EL (cell line): Measurements from ENCODE around the gene GSN.

Experiments used
- DNase-seq: peaks from one replicate; pipeline ENCODE4 v3.0.0-alpha.2; 2016

Gene GSN

DNA sequence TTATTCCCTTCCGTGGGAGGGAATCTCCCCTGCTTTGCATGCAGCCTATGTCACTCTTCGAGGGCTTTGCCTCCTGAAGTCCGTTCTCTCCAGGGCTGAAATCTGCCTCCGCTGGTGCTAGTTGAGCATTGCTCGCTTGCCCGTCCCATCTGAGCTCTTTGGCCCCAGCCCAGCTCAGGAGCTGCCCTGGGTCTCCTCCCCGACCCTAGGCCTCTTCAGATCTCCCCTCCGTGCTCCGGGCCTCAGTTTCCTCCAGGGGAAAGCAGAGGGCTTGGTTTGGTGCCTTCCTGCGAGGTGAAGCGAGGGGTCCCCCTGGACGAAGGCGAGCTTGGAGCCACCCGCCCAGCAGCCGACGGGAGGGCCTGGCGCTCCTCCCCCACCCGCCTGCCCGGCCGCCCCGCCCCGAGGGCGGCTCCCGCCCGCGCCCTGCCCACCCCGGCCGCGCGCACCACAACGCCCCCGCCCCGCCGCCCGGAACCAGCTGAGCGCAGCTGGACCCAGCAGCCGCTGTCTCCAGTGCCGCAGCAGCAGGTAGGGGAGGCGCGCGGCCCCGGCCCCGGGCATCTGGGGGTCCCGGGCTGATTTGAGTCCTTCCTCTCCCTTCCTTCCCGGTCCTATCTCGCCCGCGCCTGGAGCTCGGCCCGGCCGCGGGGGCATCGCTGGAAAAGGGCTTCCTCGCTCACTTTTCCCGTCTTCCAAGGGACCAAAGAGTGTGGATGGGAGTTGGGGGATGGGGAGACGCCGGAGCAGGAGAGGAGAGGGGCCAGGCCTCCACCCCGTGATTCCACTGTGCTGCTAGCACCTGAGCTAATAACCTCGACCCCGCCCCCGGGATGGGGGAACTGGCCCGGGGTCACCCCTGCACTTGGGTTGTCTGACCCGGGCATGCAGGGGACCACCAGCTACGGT, at the start of gene GSN:
Gene GSN (plus strand): TSS at position 474 of the 909 bp plus-strand sequence. CDS start 33,810 bp downstream, outside the sequence.
- peak; percentile 68 for DNase-seq

GRCh38 chr9:121218357-121219027, 49.5 kb upstream of the GSN start:
- DNase-seq, result no peak

- no peak for DNase-seq
Measured at GRCh38 chr9:121219530-121219929, 48.4 kb upstream of the GSN start.

GRCh38 chr9:121220996-121221663, 46.8 kb upstream of the GSN start:
- DNase-seq, result no peak

DNA sequence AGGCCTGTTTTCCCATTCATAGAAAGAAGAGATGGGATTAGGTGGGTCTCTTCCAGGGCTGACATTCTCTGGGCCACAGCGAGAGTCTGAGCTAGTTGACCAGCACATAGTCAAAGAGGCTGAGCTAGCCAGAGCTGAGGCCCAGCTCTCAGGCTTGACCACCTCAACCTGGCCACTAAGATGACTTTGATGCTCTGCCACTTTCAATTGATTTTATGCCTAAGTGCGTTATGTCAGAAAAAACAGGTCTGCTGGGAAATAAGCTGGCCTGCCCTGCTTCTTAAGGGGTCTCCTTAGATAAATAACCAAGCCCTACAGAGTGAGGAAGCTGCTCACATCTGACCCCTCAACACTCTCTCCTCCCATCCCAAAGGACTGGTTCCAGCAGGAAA, 46.3 kb upstream of the GSN start:
- no peak for DNase-seq

DNA sequence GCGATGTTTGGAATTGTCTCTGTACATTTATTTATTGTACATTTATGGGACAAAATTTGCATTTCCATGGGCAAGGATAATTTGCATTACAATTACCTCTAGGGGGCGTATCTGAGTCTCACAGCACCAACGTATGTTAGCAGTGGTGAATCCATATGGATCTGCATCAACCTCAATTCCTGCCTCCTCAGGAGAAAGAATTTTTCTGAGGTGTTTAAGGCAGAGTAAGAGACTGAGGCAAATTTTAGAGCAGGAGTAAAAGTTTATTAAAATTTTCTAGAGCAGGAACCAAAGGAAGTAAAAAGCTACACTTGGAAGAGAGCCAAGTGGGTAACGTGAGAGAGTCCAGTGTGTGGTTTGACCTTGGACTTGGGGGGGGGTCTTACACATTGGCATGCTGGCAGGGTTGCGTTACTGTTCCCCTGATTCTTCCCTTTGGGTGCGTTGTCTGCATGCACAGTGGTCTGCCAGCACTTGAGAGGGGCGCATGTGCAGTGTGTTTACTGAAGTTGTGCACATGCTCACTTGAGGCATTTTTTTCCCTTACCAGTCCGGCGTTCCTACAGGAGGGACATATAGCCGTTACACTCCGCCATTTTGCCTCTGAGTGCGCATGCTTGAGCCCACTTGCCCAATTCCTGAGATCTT, 45.3 kb upstream of the GSN start:
- DNase-seq, result peak; percentile 62

DNA sequence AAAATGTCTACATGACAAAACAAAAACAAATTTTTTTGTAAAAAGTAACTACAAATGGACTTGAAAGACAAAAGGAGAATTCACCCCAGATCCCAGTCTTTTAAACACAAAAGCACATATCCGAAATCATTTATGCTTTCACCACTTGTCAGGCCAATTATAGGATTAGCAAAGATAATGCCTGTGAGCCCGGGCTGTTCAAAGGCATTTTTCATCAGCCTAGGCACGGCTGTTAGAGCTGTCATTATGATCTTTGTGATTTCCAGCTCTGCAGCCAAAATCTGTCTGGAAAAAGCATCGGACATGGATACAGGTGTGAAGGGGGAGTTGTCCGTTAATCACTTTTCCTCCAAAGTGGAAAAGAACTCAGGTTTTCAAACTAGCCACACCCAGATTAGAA, 42.7 kb upstream of the GSN start:
- no peak for DNase-seq

DNA sequence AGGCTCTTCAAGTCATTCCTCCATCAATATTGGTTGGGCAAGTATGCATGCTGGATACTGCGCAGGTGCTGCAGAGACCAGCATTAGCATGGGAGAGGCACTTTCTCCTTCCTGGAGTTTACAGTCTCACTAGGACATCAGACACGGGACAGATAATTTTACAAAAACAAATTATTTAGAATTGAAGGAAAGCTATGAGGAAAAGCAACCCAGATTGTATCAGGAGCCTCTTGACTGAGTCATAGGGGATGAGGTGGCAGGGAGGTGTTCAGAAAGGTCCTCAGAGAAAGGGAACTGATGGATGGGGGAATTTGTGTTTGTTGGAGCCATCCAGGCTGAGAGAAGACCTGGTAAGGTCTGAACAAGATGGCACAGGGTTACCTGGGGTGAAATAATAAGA, 41.8 kb upstream of the GSN start:
- DNase-seq, result peak; percentile 56

DNA sequence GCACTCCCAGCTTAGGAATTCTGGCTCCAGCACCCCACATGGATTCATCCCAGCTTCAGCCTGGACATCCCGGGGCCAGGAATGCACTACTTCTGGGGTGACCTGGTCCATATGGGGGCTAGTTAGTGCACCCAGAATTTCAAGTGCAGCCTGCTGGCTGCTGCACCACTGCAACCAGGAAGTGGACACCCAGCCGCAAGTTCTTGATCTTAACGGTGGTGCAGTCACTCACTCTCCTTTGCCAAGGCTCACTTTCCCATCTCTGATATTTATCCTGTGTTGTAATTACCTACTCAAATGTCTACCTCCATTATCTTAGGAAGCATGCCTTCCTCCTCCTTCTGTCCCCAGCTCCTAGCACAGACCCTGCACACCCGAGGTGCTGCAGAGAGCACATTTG, 40.1 kb upstream of the GSN start:
- no peak for DNase-seq

DNA sequence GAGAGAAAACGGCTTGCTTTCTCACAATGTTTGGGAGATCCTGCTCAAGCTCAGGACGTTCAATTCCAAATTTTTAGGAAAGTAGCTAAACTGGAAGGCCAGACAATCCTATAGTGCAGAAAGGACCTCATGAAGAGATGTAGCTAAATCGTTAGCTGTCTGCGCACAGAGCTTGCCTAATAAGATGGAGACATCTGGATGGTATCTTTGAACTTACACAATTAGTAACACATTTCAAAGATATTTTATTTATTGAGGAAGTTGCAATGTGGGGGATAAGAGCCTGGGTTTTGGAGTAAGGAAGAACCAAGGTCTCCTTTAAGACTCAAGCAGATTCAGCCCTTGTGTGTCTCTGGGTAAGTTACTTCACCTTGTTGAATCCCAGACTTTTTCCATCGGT, 37.7 kb upstream of the GSN start:
- DNase-seq, result no peak

GRCh38 chr9:121232251-121232650, 35.7 kb upstream of the GSN start:
- DNase-seq, result peak; percentile 25

DNA sequence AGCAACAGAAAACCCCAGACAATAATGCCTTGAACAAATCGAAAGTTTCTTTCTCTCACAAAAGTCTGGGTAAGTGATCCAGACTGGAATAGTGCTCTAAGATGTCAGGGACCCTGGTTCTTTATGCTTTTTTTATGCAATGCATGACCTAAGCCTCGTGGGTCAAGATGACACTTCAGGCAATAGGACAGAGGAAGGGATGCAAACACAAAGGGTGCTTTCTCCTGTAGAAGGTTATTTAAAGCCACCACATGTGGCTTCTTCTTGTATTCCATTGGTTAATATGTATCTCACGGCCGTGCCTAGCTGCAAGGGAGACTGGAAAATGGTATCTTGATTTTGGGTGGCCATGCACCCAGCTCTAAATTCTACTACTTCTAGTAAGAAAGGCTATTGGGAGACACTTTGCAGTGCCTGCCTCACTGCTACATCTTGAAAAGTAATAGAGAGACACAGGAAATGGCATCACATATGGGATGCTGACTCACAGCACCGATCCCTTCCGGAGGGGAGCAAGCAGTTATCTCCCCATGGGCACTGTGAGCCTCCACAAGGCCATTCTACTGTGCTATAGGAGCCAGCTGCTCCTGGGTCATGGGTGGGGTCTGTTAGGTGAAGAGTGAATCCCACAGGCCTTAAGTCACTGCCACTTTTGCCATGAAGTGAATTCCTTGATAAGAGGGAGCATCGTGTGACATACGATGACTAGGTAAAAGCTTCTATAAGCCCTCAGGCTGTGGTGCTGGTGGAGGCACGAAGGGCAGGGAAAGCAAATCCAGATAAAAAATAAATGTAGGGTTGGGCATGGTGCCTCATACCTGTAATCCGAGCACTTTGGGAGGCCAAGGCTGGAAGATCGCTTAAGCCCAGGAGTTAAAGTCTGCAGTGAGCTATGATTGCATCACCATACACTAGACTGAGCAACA, 33.8 kb upstream of the GSN start:
- peak; percentile 83 for DNase-seq

GRCh38 chr9:121234832-121235161, 33.2 kb upstream of the GSN start:
- no peak for DNase-seq

DNA sequence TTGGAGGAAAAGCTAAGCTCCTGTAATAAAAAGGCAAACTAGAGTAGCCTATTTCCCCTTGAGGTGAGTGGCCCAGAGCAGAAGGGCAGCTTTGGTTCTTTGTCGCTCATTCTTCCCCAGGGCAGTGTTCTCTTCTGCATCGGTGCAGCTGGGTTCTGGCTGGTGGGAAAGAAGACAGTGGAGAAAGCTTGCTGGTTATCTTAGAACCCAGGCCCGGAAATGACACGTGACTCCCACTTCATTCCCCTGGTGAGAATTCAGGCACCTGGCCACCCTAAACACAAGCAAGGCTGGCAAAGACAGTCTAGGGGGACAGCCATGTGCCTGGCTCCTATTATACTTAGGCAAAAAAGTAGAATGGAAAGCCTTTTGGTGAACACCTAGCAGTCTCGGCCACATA, 32.5 kb upstream of the GSN start:
- DNase-seq, result no peak

- no peak for DNase-seq
Measured at GRCh38 chr9:121237916-121238315, 30.0 kb upstream of the GSN start.

DNA sequence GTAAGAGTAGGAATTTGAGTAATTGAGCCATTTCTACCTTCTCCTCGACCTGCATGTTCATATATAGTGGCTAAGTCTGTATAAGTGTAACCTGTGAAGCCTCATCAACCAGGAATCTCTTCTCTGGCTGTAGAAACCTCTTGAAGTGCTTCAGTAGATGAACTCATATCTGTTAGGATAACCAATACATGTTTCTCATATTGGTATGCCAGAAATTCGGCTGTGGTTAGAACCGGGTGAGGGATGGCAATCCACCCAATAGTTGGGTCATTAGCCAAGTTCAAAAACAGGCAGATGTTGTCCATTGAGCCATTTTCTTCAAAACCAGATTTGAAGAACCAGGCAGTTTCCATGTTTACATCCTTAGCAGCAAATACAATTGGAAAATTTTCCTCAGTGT, 28.9 kb upstream of the GSN start:
- DNase-seq, result peak; percentile 58

- no peak for DNase-seq
Measured at GRCh38 chr9:121239851-121240250, 28.1 kb upstream of the GSN start.

- no peak for DNase-seq
Measured at GRCh38 chr9:121240472-121241135, 27.4 kb upstream of the GSN start.

- DNase-seq, result peak; percentile 59
Measured at GRCh38 chr9:121242219-121242958, 25.6 kb upstream of the GSN start.

DNA sequence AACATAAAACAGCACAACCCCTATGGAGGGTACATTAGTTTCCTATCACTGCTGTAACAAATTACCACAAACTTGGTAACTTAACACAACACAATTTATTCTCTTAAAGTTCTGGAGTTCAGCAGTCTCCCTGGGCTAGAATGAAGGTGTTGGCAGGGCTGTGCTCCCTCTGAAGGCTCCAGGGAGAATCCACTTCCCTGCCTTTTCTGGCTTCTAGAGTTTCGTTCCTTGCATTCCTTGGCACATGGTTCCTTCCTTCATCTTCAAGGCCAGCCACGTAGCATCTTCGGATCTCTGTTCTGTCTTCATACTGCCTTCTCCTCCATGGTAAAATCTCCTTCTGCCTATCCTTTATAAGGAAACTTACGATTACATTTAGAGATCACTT, 25.0 kb upstream of the GSN start:
- DNase-seq, result no peak
